ENCODE data around the gene ZDHHC24. TPM values are rescaled to one million over a fixed set of nuclear protein-coding genes. Genes with fewer than 3 reads are reported as not detected.

The ZDHHC24 gene
- total and polyA plus RNA-seq, 2 experiments from 2014 or later: 5.6 to 13.1 TPM

DNA sequence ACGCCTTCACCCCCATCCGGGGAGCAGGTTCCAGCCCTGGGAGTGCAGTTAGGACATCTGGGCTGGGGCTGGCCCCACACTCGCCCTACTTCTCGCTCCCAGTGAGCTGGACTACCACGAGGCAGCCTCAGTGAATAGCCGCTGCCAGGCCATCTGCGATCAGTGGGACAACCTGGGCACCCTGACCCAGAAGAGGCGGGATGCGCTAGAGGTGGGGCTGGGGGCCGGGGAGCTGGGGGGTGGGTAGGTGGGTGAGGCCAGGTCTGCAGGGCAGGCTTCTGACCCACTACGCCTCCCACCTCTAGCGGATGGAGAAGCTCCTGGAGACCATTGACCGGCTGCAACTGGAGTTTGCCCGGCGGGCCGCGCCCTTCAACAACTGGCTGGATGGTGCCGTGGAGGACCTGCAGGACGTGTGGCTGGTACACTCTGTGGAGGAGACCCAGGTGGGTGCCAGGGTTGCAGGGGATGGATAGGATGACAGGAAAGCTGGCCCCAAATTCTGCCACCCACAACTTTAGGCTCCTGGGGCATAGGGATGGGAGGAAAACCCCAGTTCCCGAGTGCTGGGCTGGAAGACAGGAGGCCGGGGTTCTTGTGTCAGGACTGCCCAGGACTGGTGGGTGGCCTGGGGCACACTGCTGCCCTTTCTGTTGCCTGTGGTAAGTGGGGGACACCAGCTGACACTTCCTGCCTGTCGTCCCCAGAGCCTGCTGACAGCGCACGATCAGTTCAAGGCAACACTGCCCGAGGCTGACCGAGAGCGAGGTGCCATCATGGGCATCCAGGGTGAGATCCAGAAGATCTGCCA, 14.2 kb upstream of the ZDHHC24 start (continued):
- TF ChIP-seq ZNF462 (CRISPR knock-in tag; IDR thresholded peaks at IDR 0.05) (no peak), POLR2AphosphoS5 (IDR thresholded peaks at IDR 0.05; ENCODE audit: low read depth) (no peak), CREB1 (CRISPR knock-in tag; IDR thresholded peaks at IDR 0.05; ENCODE audit: low read depth) (no peak), JUNB (IDR thresholded peaks at IDR 0.05; ENCODE audit: unreplicated experiment) (no peak)

DNA sequence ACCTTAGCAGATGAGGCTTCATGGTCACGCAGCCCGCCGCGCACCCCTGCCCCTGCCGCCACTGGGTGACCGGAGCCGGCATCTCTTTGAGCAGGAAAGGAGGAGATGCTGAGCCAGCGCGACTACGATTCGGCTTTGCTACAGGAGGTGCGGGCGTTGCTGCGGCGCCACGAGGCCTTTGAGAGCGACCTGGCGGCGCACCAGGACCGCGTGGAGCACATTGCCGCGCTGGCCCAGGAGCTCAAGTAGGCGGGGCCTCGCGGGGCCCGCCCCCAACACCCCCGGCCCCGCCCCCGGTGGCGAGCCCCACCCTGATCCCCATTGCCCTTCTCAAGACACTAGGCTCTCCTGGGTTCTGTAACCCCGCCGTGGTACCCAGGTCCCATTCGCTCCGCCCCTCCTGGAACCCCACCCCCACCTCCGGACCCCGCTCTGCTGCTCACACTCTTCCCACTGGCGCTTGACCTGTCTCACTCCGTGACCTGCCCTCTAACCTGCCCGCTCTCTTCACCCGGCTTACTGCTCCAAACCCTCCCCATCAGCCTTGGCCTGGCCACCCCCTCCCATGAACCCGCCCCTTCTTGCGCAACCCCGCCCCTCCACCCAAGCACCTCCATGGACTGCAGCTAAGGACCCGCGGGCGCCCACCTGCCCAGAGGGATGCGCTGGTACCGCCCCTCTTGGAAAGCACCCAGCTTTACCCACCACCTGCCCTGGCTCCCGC, 13.5 kb upstream of the ZDHHC24 start:
- Histone ChIP-seq H4K20me1 (replicated peaks; ENCODE audit: insufficient read depth) (no peaks in the 10 kb centered on the region), H3F3A (replicated peaks; ENCODE audit: low read depth) (0 out of 2 replicates have a peak, but pooled peaks cover 3% of the 10 kb centered on the region), H3K27ac (ENCODE audit: low read depth) (no peak overlapping the region), H3K79me2 (replicated peaks; ENCODE audit: insufficient read depth) (no peaks in the 10 kb centered on the region), H3K9me2 (ENCODE audit: insufficient read depth) (no peaks in the 10 kb centered on the region), H3K4me1 (ENCODE audit: insufficient read depth) (0 out of 2 replicates have a peak, but pooled peaks cover 4% of the 10 kb centered on the region), H3K36me3 (ENCODE audit: insufficient read depth) (no peaks in the 10 kb centered on the region), H3K4me2 (peak overlapping the region; percentile 60; the same call in 1 of the 2 replicates), H3K27me3 (ENCODE audit: insufficient read depth) (no peaks in the 10 kb centered on the region), H3K4me3 (peak overlapping the region; percentile 41), H2AFZ (0 out of 2 replicates have a peak overlapping the region, but pooled peaks have one; percentile 76)
- peaks cover 11% of the 10 kb centered on the region for H3K27me3 Mint-ChIP-seq (ENCODE audit: insufficient read depth, low read depth, poor library complexity)
- DNase-seq (ENCODE audit: low spot score): peak; percentile 84
- no peak overlapping the region for H3K4me3 Mint-ChIP-seq
- H3K36me3 Mint-ChIP-seq (ENCODE audit: low read depth): peaks cover 14% of the 10 kb centered on the region
- no peak for TF ChIP-seq JUNB (IDR thresholded peaks at IDR 0.05; ENCODE audit: unreplicated experiment)
- TF ChIP-seq POLR2AphosphoS5 (IDR thresholded peaks at IDR 0.05; ENCODE audit: low read depth): 0 out of 2 replicates have a peak, but pooled peaks have one; percentile 34
- H3K27ac Mint-ChIP-seq: no peak overlapping the region
- H3K9me3 Mint-ChIP-seq: no peaks in the 10 kb centered on the region
- ATAC-seq: peak; percentile 88
- H3K4me1 Mint-ChIP-seq: no peaks in the 10 kb centered on the region; the same call in 2 of the 3 replicates
